Fibroblast of mammary gland (primary cell): ENCODE results near the gene CSF3.
A peak's percentile ranks its signal among the peaks of the same experiment; 100 is the strongest.

ENCODE experiments used
- DNase-seq: peaks from one replicate; pipeline ENCODE4 v3.0.0-alpha.2; 2010; ENCODE audit warnings: low read depth
- H3K4me3 ChIP-seq: 2 replicates; pipeline ENCODE4 v1.5.1; 2011; ENCODE audit warnings: low read depth, mild to moderate bottlenecking, low read length, moderate library complexity; ENCODE audit not compliant: control insufficient read depth
- CTCF ChIP-seq: conservative IDR thresholded peaks from 2 replicates; pipeline ENCODE4 v1.5.1; 2011; ENCODE audit warnings: low read depth, low read length, inconsistent platforms; ENCODE audit not compliant: control insufficient read depth, insufficient read depth

CSF3 gene

GRCh38 chr17:39980351-39981206 lies 34.7 kb upstream of the CSF3 start, which contains the start of gene PSMD3:
Gene PSMD3, plus strand, starts transcription at chr17:39980807. Its CDS starts 164 bp downstream, at chr17:39980971.
- DNase-seq: peak; percentile 99
- TF ChIP-seq CTCF: peak; percentile 73
- H3K4me3 ChIP-seq: peak within 1 kb of the TSS; percentile 79

- TF ChIP-seq CTCF: no peak
- peak overlapping the region; percentile 79 for H3K4me3 ChIP-seq
- DNase-seq: no peak
Measured at GRCh38 chr17:39981207-39981741, 34.0 kb upstream of the CSF3 start.

GRCh38 chr17:39981766-39982375 lies 33.4 kb upstream of the CSF3 start:
- no peak for TF ChIP-seq CTCF
- H3K4me3 ChIP-seq: peak overlapping the region; percentile 79
- no peak for DNase-seq

GRCh38 chr17:39988206-39988810 lies 26.9 kb upstream of the CSF3 start:
- no peak overlapping the region for H3K4me3 ChIP-seq
- no peak for DNase-seq
- no peak for TF ChIP-seq CTCF

- H3K4me3 ChIP-seq: no peak overlapping the region
- DNase-seq: no peak
- TF ChIP-seq CTCF: no peak
Measured at GRCh38 chr17:39994448-39994847, 20.8 kb upstream of the CSF3 start.

GRCh38 chr17:39995438-39995837 lies 19.8 kb upstream of the CSF3 start:
- H3K4me3 ChIP-seq: no peak overlapping the region
- no peak for DNase-seq
- no peak for TF ChIP-seq CTCF
